Nephron (organoid): ENCODE data around the gene FEZ2.

Source experiments
- H3K27ac Mint-ChIP-seq, 3 experiments: 2 replicates each; pipeline ENCODE4 v1.8.0; 2020; ENCODE audit warnings: mixed read lengths in 3 of 3, mild to moderate bottlenecking in 2 of 3, moderate library complexity in 1 of 3
- H3K27me3 Mint-ChIP-seq: 2 replicates; pipeline ENCODE4 v1.8.0; 2021; ENCODE audit warnings: low read depth, mild to moderate bottlenecking, moderate library complexity, mixed read lengths
- H3K36me3 Mint-ChIP-seq: 2 replicates; pipeline ENCODE4 v1.8.0; 2020; ENCODE audit warnings: low read depth, mixed read lengths
- H3K4me1 Mint-ChIP-seq: 2 replicates; pipeline ENCODE4 v1.8.0; 2020; ENCODE audit warnings: mixed read lengths
- H3K4me3 Mint-ChIP-seq, 3 experiments: 2 replicates each; pipeline ENCODE4 v1.8.0; 2020; ENCODE audit warnings: mild to moderate bottlenecking in 3 of 3, mixed read lengths in 3 of 3, moderate library complexity in 2 of 3
- H3K9me3 Mint-ChIP-seq: 2 replicates; pipeline ENCODE4 v1.8.0; 2020; ENCODE audit warnings: mixed read lengths
- TF ChIP-seq, protein P1 (sequence below), 3 experiments: fragments of 200-600 bp; sonication (generic); IDR thresholded peaks; one replicate each; pipeline ENCODE4 v1.5.0; 2021; ENCODE audit warnings: antibody characterized with exemption in 3 of 3; ENCODE audit not compliant: unreplicated experiment in 3 of 3

Gene FEZ2

DNA sequence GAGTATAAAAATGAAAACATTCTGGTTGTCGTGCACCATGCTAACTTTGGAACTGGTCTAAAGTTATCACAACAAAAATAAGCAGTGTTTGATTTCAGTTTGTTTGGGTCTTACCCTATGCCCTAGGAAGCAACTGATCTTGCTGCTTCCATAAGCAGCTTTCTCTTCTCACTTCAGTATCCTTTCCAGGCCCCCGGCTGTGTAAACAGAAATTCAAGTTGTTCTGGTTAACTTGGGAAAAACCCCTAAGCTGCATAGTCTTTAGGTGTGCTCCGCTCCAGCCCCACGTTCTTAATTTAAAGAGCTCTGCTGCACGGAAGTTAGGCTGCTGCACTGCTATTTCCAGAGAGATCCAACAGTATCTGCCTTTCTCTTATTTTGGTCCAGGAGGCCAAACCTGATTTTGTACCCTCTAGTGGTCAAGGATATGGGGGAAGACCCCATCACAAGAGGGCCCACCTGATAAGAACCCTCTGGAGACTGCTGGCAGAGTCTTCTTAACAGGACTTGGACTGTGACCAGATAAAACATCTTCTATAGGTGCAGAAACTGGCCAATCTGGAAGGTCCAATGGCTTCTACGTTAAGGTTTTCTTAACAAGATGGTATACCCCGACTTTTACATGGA lies 69.1 kb downstream of the FEZ2 start:
- Mint-ChIP-seq H3K36me3 (peaks cover 26% of the 10 kb centered on the region), H3K9me3 (no peaks in the 10 kb centered on the region), H3K4me3 (no peak overlapping the region), H3K27me3 (no peaks in the 10 kb centered on the region), H3K4me1 (peaks cover 16% of the 10 kb centered on the region), H3K27ac (no peak overlapping the region)
- TF ChIP-seq, protein P1, sequence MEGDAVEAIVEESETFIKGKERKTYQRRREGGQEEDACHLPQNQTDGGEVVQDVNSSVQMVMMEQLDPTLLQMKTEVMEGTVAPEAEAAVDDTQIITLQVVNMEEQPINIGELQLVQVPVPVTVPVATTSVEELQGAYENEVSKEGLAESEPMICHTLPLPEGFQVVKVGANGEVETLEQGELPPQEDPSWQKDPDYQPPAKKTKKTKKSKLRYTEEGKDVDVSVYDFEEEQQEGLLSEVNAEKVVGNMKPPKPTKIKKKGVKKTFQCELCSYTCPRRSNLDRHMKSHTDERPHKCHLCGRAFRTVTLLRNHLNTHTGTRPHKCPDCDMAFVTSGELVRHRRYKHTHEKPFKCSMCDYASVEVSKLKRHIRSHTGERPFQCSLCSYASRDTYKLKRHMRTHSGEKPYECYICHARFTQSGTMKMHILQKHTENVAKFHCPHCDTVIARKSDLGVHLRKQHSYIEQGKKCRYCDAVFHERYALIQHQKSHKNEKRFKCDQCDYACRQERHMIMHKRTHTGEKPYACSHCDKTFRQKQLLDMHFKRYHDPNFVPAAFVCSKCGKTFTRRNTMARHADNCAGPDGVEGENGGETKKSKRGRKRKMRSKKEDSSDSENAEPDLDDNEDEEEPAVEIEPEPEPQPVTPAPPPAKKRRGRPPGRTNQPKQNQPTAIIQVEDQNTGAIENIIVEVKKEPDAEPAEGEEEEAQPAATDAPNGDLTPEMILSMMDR (IDR thresholded peaks at IDR 0.05; ENCODE audit: unreplicated experiment in 3 of 3) = no peak

DNA sequence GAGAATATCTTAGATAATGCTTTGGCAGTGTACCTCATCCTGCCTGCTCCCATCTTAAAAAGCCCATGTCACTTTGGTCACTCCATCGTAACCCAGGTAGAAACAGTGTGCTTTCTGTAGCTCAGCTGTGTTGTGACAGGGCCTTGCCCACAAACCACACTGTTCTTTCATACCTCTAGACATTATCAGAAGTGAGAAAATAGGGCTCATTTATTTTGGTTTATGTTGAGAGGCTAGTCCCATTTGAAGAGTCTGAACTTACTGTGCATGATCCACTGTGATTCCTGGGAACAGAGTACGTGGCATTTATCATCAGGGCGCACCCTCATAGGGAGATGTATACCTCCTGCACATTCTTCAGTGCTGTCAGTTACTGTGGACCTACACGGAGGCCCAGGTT lies 69.7 kb downstream of the FEZ2 start:
- H3K4me1 Mint-ChIP-seq = peaks cover 16% of the 10 kb centered on the region
- peaks cover 32% of the 10 kb centered on the region for H3K36me3 Mint-ChIP-seq
- no peaks in the 10 kb centered on the region for H3K27me3 Mint-ChIP-seq
- TF ChIP-seq, protein P1 (IDR thresholded peaks at IDR 0.05; ENCODE audit: unreplicated experiment in 3 of 3) = no peak
- no peak overlapping the region for H3K27ac Mint-ChIP-seq
- H3K9me3 Mint-ChIP-seq = no peaks in the 10 kb centered on the region
- H3K4me3 Mint-ChIP-seq = no peak overlapping the region

DNA sequence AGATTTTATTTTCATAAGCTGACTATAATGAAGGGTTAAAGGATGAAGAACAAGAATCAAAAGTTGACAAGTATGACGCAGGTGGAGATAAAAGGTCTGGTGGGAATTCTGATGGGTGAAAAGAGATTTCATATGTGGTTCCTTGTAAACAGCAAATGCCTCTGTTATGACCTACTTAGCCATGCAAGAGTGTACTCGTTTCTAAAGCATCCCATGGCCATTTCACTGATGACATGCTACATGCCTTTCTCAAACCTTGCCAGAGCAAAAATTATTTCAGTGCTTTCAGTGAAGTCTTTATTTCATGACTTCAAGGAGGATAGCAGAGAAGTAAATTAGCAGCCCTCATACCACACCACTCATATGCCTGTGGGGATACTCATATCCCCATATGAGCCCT lies 71.7 kb downstream of the FEZ2 start:
- H3K27ac Mint-ChIP-seq = no peak overlapping the region
- peaks cover 15% of the 10 kb centered on the region for H3K4me1 Mint-ChIP-seq
- H3K9me3 Mint-ChIP-seq = no peaks in the 10 kb centered on the region
- no peak overlapping the region for H3K4me3 Mint-ChIP-seq
- TF ChIP-seq, protein P1 (IDR thresholded peaks at IDR 0.05; ENCODE audit: unreplicated experiment in 3 of 3) = no peak
- peaks cover 39% of the 10 kb centered on the region for H3K36me3 Mint-ChIP-seq
- H3K27me3 Mint-ChIP-seq = no peaks in the 10 kb centered on the region

DNA sequence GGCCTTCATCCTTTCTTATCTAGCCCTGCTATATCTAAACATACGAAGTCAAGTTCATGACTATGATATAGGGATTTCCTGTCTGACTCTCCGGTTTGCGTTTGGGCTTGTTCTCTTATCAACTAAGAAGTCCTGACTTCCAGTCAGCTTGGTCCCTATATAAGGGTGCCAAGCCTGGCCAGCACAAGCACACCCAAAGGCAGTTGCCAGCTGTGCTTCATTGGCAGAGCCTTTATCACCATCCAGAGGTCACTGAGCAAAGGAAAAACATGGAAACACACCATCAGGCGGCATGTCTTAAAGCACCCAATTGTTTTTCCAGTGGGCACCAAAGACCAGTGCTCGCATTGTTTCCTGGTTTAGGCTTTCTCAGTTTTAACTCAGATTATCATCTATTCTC lies 72.7 kb downstream of the FEZ2 start:
- no peak overlapping the region for H3K4me3 Mint-ChIP-seq
- peaks cover 5% of the 10 kb centered on the region for H3K4me1 Mint-ChIP-seq
- no peaks in the 10 kb centered on the region for H3K27me3 Mint-ChIP-seq
- TF ChIP-seq, protein P1 (IDR thresholded peaks at IDR 0.05; ENCODE audit: unreplicated experiment in 3 of 3) = no peak
- peaks cover 44% of the 10 kb centered on the region for H3K36me3 Mint-ChIP-seq
- no peak overlapping the region for H3K27ac Mint-ChIP-seq
- no peaks in the 10 kb centered on the region for H3K9me3 Mint-ChIP-seq

DNA sequence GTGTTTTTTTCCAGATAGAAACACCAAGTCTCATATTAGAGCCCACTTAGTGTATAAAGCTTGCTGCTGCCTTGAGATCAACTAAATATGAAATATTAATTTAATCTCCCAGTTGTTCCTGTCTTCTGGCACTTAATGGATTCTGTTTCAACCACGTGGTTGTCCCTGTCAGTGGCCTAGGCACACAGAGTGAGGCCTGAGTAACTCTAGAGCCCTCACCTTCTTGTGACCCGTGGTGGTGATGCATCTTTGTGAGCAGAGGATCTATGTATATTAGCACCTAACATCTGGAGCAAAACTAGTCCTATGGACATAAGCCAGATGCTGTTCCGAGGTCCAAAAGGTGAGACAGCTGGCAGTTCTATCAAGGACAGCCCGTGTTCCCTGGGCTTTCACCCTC lies 74.8 kb downstream of the FEZ2 start:
- H3K9me3 Mint-ChIP-seq = no peaks in the 10 kb centered on the region
- H3K36me3 Mint-ChIP-seq = peaks cover 61% of the 10 kb centered on the region
- H3K4me1 Mint-ChIP-seq = no peaks in the 10 kb centered on the region
- no peaks in the 10 kb centered on the region for H3K27me3 Mint-ChIP-seq
- no peak overlapping the region for H3K27ac Mint-ChIP-seq
- no peak overlapping the region for H3K4me3 Mint-ChIP-seq
- TF ChIP-seq, protein P1 (IDR thresholded peaks at IDR 0.05; ENCODE audit: unreplicated experiment in 3 of 3) = no peak

DNA sequence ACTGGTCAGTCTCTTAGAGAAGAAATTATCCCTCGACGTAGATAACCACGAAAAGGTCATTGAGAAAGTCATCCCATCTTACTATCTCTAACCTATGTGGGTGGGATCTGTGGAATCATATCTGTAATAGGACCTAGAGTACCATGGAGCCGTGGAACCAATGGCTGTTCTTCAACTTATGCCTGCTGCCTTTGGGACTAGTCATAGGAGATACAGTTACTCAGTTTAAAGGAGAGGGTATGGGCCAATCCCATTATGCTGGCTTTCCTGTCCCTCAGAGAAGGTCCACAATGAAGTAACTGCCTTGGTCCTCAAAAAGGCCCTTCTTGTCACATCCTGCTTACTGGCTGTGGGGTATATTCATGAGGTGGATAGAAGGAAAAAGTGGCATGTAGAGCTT lies 77.5 kb downstream of the FEZ2 start:
- Mint-ChIP-seq H3K4me1 (no peaks in the 10 kb centered on the region), H3K27me3 (no peaks in the 10 kb centered on the region), H3K27ac (no peak overlapping the region), H3K9me3 (no peaks in the 10 kb centered on the region), H3K4me3 (no peak overlapping the region), H3K36me3 (peaks cover 79% of the 10 kb centered on the region)
- TF ChIP-seq, protein P1 (IDR thresholded peaks at IDR 0.05; ENCODE audit: unreplicated experiment in 3 of 3) = no peak
